WTC11 (cell line): ENCODE measurements around the gene GNA14.

Source experiments
- CREB1 ChIP-seq: sonication (generic); formaldehyde crosslinking; IDR thresholded peaks from 2 replicates; pipeline ENCODE4 v1.8.0; 2023; ENCODE audit warnings: mild to moderate bottlenecking, missing genetic modification reagents
- CTCF ChIP-seq: fragments of 200-600 bp; IDR thresholded peaks from 2 replicates; pipeline ENCODE4 v1.8.0; 2022; ENCODE audit warnings: antibody characterized with exemption
- IRF1 ChIP-seq: sonication (generic); formaldehyde crosslinking; IDR thresholded peaks from 2 replicates; pipeline ENCODE4 v1.8.0; 2023; ENCODE audit warnings: missing genetic modification reagents
- MAX ChIP-seq: sonication (generic); formaldehyde crosslinking; IDR thresholded peaks from 2 replicates; pipeline ENCODE4 v1.8.0; 2022; ENCODE audit warnings: mild to moderate bottlenecking, missing genetic modification reagents
- NR3C1 ChIP-seq: sonication (generic); formaldehyde crosslinking; conservative IDR thresholded peaks from 2 replicates; pipeline ENCODE4 v1.8.1; 2023; ENCODE audit warnings: low read depth, mild to moderate bottlenecking, missing genetic modification reagents
- USF1 ChIP-seq: sonication (generic); formaldehyde crosslinking; IDR thresholded peaks from 2 replicates; pipeline ENCODE4 v1.8.0; 2022; ENCODE audit warnings: mild to moderate bottlenecking, missing genetic modification reagents
- ZNF232 ChIP-seq: sonication (generic); formaldehyde crosslinking; IDR thresholded peaks from 2 replicates; pipeline ENCODE4 v1.8.0; 2022; ENCODE audit warnings: mild to moderate bottlenecking, missing genetic modification reagents
- ZNF263 ChIP-seq: sonication (generic); formaldehyde crosslinking; IDR thresholded peaks from 2 replicates; pipeline ENCODE4 v1.8.1; 2022; ENCODE audit warnings: low read depth, mild to moderate bottlenecking, moderate library complexity, missing genetic modification reagents
- ZNF317 ChIP-seq: sonication (generic); formaldehyde crosslinking; IDR thresholded peaks from 2 replicates; pipeline ENCODE4 v1.8.1; 2023; ENCODE audit warnings: low read depth, mild to moderate bottlenecking, moderate library complexity, missing genetic modification reagents, borderline replicate concordance

GRCh38 chr9:77435277-77435676 is 212.8 kb downstream of the GNA14 start:
- TF ChIP-seq CTCF (no peak), USF1 (CRISPR knock-in tag) (no peak), NR3C1 (CRISPR knock-in tag) (no peak), IRF1 (CRISPR knock-in tag) (no peak), ZNF232 (CRISPR knock-in tag) (no peak), ZNF263 (no peak), MAX (CRISPR knock-in tag) (no peak), ZNF317 (CRISPR knock-in tag) (no peak), CREB1 (CRISPR knock-in tag) (no peak)
